GM12873 (cell line): ENCODE results near the gene THAP12.

Experiments used
- CTCF ChIP-seq: IDR thresholded peaks from 2 replicates; pipeline ENCODE4 v1.5.1; 2012; ENCODE audit warnings: low read depth, mild to moderate bottlenecking, moderate library complexity, low read length, control low read depth; ENCODE audit not compliant: insufficient read depth; ENCODE audit errors: missing control alignments

THAP12 gene

GRCh38 chr11:76327202-76327601, 53.7 kb downstream of the THAP12 start:
- TF ChIP-seq CTCF, result no peak

GRCh38 chr11:76325185-76325584, 55.7 kb downstream of the THAP12 start:
- no peak for TF ChIP-seq CTCF

- no peak for TF ChIP-seq CTCF
Measured at GRCh38 chr11:76323804-76324203, 57.1 kb downstream of the THAP12 start.

- no peak for TF ChIP-seq CTCF
Measured at GRCh38 chr11:76322942-76323341, 58.0 kb downstream of the THAP12 start.

- TF ChIP-seq CTCF, result no peak
Measured at GRCh38 chr11:76322540-76322939, 58.4 kb downstream of the THAP12 start.

GRCh38 chr11:76321820-76322524, 59.0 kb downstream of the THAP12 start:
- no peak for TF ChIP-seq CTCF

GRCh38 chr11:76321340-76321739, 59.6 kb downstream of the THAP12 start:
- TF ChIP-seq CTCF, result no peak

GRCh38 chr11:76320929-76321328, 60.0 kb downstream of the THAP12 start:
- TF ChIP-seq CTCF, result no peak
